MM.1S (cell line): Measurements from ENCODE around the gene EXOC6.

ENCODE experiments used
- CTCF ChIP-seq: fragments of 300-600 bp; sonication (generic); IDR thresholded peaks from 2 replicates; pipeline ENCODE4 v1.5.1; 2016; ENCODE audit warnings: antibody characterized with exemption, low read length, mixed read lengths
- EZH2phosphoT487 ChIP-seq: fragments of 300-600 bp; sonication (generic); IDR thresholded peaks from 2 replicates; pipeline ENCODE4 v1.6.1; 2018; ENCODE audit warnings: antibody characterized with exemption, low read length

GRCh38 chr10:93103953-93104352 lies 255.6 kb downstream of the EXOC6 start:
- TF ChIP-seq CTCF (no peak), EZH2phosphoT487 (no peak)
